Naive thymus-derived CD8-positive, alpha-beta T cell (primary cell): Measurements from ENCODE around the gene ACP7. TPM values are rescaled to one million over a fixed set of nuclear protein-coding genes. Genes with fewer than 3 reads are reported as not detected.
A peak's percentile ranks its signal among the peaks of the same experiment; 100 is the strongest.
"Not testable (repeated sequence)": the region's sequence is repeated elsewhere in the genome, so short reads cannot be mapped to it uniquely, and the experiment has no call there.

Source experiments
- ATAC-seq, 2 donors: fragments of 150-1000 bp; cut with Tn5 transposase in 1 of 2; sonication (Bioruptor Pico), chemical (Tn5 transposase) in 1 of 2; 1 replicate in 1 of 2; 2 replicates in 1 of 2; pipeline ENCODE4 v1.10.0; 2021; ENCODE audit warnings: mild to moderate bottlenecking in 2 of 2, moderate library complexity in 2 of 2
- POLR2A ChIA-PET: fragments of 350-600 bp; sonication (Branson Sonifier 250); formaldehyde crosslinking; loops from one replicate; lab custom pipeline; 2021; ENCODE audit warnings: antibody characterized with exemption; lab: Charles Lee
- DNase-seq, 10 donors: peaks; one replicate each; pipeline versions ENCODE4 v3.0.0 to v3.0.0-alpha.2; 2020 to 2022
- H3K27ac Mint-ChIP-seq, 10 donors: one replicate each; pipeline ENCODE4 v1.8.0; 2020 to 2022; ENCODE audit warnings: mild to moderate bottlenecking in 10 of 10, mixed read lengths in 10 of 10, moderate library complexity in 4 of 10, inconsistent platforms in 1 of 10
- H3K27me3 Mint-ChIP-seq, 5 donors: one replicate each; pipeline ENCODE4 v1.8.0; 2021 to 2022; ENCODE audit warnings: mixed read lengths in 5 of 5
- H3K36me3 Mint-ChIP-seq, 3 donors: one replicate each; pipeline ENCODE4 v1.8.0; 2020 to 2022; ENCODE audit warnings: mixed read lengths in 3 of 3, mild to moderate bottlenecking in 2 of 3, inconsistent platforms in 1 of 3
- H3K4me1 Mint-ChIP-seq, 4 donors: one replicate each; pipeline ENCODE4 v1.8.0; 2021 to 2022; ENCODE audit warnings: mixed read lengths in 4 of 4
- H3K4me3 Mint-ChIP-seq, 10 donors: one replicate each; pipeline ENCODE4 v1.8.0; 2020 to 2022; ENCODE audit warnings: mild to moderate bottlenecking in 10 of 10, mixed read lengths in 10 of 10, moderate library complexity in 6 of 10, inconsistent platforms in 1 of 10
- H3K9me3 Mint-ChIP-seq, 9 donors: one replicate each; pipeline ENCODE4 v1.8.0; 2020 to 2022; ENCODE audit warnings: mixed read lengths in 9 of 9, mild to moderate bottlenecking in 3 of 9, inconsistent platforms in 1 of 9, moderate library complexity in 1 of 9
- polyA plus RNA-seq, 3 donors: library from polyadenylated mRNA; unstranded; fragments of 300-500 nt; fragmentation: Illumina TruSeq; gene quantifications; one replicate each; pipeline ENCODE4 v1.2.3, GENCODE V29; 2021
- total RNA-seq, 8 experiments: library from RNA in 2 of 8; stranded (reverse) in 2 of 8; gene quantifications; one replicate each; pipeline ENCODE4 v1.2.3 and lab custom pipeline; 2021 to 2026

ACP7 gene
- total and polyA plus RNA-seq, 5 experiments from 2014 or later, result not detected

- Mint-ChIP-seq H3K9me3 (no peaks in the 10 kb centered on the region), H3K4me3 (no peak overlapping the region), H3K36me3 (peaks cover 0 to 3% (median 0%) of the 10 kb centered on the region in 3 donors), H3K27ac (peak overlapping the region in 1 of 10 donors; percentile 62), H3K4me1 (peaks cover 15 to 42% (median 27%) of the 10 kb centered on the region in 4 donors), H3K27me3 (no peaks in the 10 kb centered on the region)
- ATAC-seq (no peak), DNase-seq (no peak)
- POLR2A ChIA-PET, result no interaction called here
These were observed 55.2 kb downstream of the ACP7 start for GRCh38 chr19:39139305-39139874.

GRCh38 chr19:39139971-39140453 lies 55.8 kb downstream of the ACP7 start:
- Mint-ChIP-seq H3K4me1 (peaks cover 20 to 47% (median 33%) of the 10 kb centered on the region in 4 donors), H3K4me3 (no peak overlapping the region), H3K27me3 (no peaks in the 10 kb centered on the region), H3K27ac (peak overlapping the region in 2 of 10 donors; percentile 62 to 81), H3K36me3 (peaks cover 0 to 2% (median 0%) of the 10 kb centered on the region in 3 donors), H3K9me3 (no peaks in the 10 kb centered on the region)
- DNase-seq (no peak), ATAC-seq (no peak)
- POLR2A ChIA-PET, result no interaction called here

- H3K27me3 Mint-ChIP-seq, result no peaks in the 10 kb centered on the region
- H3K9me3 Mint-ChIP-seq, result no peaks in the 10 kb centered on the region
- H3K36me3 Mint-ChIP-seq, result peaks cover 0 to 2% (median 0%) of the 10 kb centered on the region in 3 donors
- no peak overlapping the region for H3K4me3 Mint-ChIP-seq
- peak overlapping the region in 2 of 10 donors; percentile 8 to 81 for H3K27ac Mint-ChIP-seq
- DNase-seq (no peak), ATAC-seq (no peak)
- POLR2A ChIA-PET, result no interaction called here
- H3K4me1 Mint-ChIP-seq, result peaks cover 21 to 49% (median 34%) of the 10 kb centered on the region in 4 donors
These were observed 56.4 kb downstream of the ACP7 start for GRCh38 chr19:39140594-39140993.

GRCh38 chr19:39141929-39142328 lies 57.8 kb downstream of the ACP7 start:
- peak overlapping the region in 1 of 10 donors; percentile 81 for H3K27ac Mint-ChIP-seq
- H3K4me3 Mint-ChIP-seq, result no peak overlapping the region
- DNase-seq, result no peak
- H3K36me3 Mint-ChIP-seq, result no peaks in the 10 kb centered on the region
- H3K9me3 Mint-ChIP-seq, result peaks cover 0 to 2% (median 0%) of the 10 kb centered on the region in 9 donors
- POLR2A ChIA-PET, result interaction anchor here (0.6 kb wide), 1 partner anchor 1286 kb away, joined by 5 read pairs; no protein-coding TSS in a partner anchor
- no peak for ATAC-seq
- H3K4me1 Mint-ChIP-seq, result peaks cover 16 to 48% (median 34%) of the 10 kb centered on the region in 4 donors
- no peaks in the 10 kb centered on the region for H3K27me3 Mint-ChIP-seq

DNA sequence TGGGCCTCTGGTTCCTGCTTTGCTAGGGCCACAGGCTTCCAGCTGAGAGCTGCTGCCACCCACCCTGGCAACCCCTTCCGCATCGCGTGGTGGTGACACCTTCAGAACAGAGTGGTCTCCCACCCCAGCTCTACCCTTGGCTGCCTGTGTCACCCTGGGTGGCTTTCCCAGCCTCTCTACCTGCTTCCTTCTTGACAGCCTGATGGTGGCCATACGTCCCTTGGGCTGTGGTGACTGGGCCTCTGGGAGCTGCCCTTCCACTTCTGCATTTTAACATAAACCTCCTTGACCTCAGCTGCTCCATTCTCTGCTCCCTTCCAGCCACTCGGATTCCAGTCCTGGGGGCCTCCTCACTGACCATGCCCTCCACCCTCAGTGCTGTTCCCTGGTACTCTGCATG lies 58.5 kb downstream of the ACP7 start:
- Mint-ChIP-seq H3K36me3 (no peaks in the 10 kb centered on the region), H3K4me3 (no peak overlapping the region), H3K27me3 (no peaks in the 10 kb centered on the region), H3K9me3 (peaks cover 0 to 2% (median 0%) of the 10 kb centered on the region in 9 donors), H3K4me1 (peaks cover 19 to 49% (median 37%) of the 10 kb centered on the region in 4 donors), H3K27ac (peak overlapping the region in 3 of 10 donors; percentile 17 to 55 (median 41))
- no peak for DNase-seq
- no peak for ATAC-seq
- POLR2A ChIA-PET, result no interaction called here

GRCh38 chr19:39143757-39144289 lies 59.7 kb downstream of the ACP7 start:
- not testable (repeated sequence) for H3K36me3 Mint-ChIP-seq, H3K9me3 Mint-ChIP-seq, ATAC-seq, H3K27me3 Mint-ChIP-seq, H3K4me3 Mint-ChIP-seq, DNase-seq
- Mint-ChIP-seq H3K27ac (peak overlapping the region in 4 of 10 donors; percentile 12 to 58 (median 34)), H3K4me1 (peaks cover 17 to 52% (median 35%) of the 10 kb centered on the region in 4 donors)
- POLR2A ChIA-PET, result interaction anchor here (0.7 kb wide), 1 partner anchor 111 kb away, joined by 5 read pairs; no protein-coding TSS in a partner anchor

GRCh38 chr19:39144290-39145071 lies 60.3 kb downstream of the ACP7 start:
- Mint-ChIP-seq H3K9me3 (peaks cover 0 to 2% (median 0%) of the 10 kb centered on the region in 9 donors), H3K27me3 (no peaks in the 10 kb centered on the region), H3K36me3 (peaks cover 0 to 3% (median 0%) of the 10 kb centered on the region in 3 donors), H3K4me1 (peaks cover 17 to 52% (median 35%) of the 10 kb centered on the region in 4 donors), H3K4me3 (no peak overlapping the region), H3K27ac (peak overlapping the region in 6 of 10 donors; percentile 13 to 58 (median 34))
- DNase-seq, result no peak
- POLR2A ChIA-PET, result no interaction called here
- ATAC-seq, result no peak

GRCh38 chr19:39145180-39145953 lies 61.2 kb downstream of the ACP7 start:
- H3K27ac Mint-ChIP-seq, result peak overlapping the region in 2 of 10 donors; percentile 13 to 46
- peaks cover 17 to 52% (median 32%) of the 10 kb centered on the region in 4 donors for H3K4me1 Mint-ChIP-seq
- POLR2A ChIA-PET, result interaction anchor here (1.5 kb wide), 1 partner anchor 14 kb away, joined by 3 read pairs; no protein-coding TSS in a partner anchor
- H3K9me3 Mint-ChIP-seq, result peaks cover 0 to 2% (median 0%) of the 10 kb centered on the region in 9 donors
- DNase-seq (no peak), ATAC-seq (no peak)
- no peak overlapping the region for H3K4me3 Mint-ChIP-seq
- peaks cover 0 to 3% (median 0%) of the 10 kb centered on the region in 3 donors for H3K36me3 Mint-ChIP-seq
- no peaks in the 10 kb centered on the region for H3K27me3 Mint-ChIP-seq

DNA sequence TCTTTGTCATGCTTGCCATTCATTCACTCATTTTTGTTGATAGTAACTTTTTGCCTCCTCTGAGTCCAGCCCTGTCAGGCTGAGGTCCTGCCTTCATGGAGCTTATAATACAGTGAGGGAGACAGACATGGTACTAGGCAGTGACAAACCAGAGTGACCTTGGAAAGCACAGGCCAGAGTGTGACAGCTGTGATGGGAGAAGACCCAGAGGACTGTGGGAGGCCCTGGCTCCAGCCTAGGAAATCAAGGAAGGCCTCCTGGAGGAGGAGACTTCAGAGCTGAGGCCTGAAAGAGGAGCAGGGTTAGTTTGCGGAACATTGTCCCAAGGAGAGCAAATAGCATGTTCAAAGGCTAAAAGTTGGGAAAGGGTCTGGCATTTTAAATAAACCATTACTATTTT lies 61.9 kb downstream of the ACP7 start:
- no peak for DNase-seq
- POLR2A ChIA-PET, result interaction anchor here (1.5 kb wide), 1 partner anchor 13 kb away, joined by 3 read pairs; no protein-coding TSS in a partner anchor
- H3K27ac Mint-ChIP-seq, result peak overlapping the region in 2 of 10 donors; percentile 39 to 46
- H3K36me3 Mint-ChIP-seq, result peaks cover 0 to 3% (median 0%) of the 10 kb centered on the region in 3 donors
- peaks cover 17 to 58% (median 36%) of the 10 kb centered on the region in 4 donors for H3K4me1 Mint-ChIP-seq
- ATAC-seq, result no peak
- no peaks in the 10 kb centered on the region for H3K27me3 Mint-ChIP-seq
- H3K9me3 Mint-ChIP-seq, result peaks cover 0 to 2% (median 0%) of the 10 kb centered on the region in 9 donors
- no peak overlapping the region for H3K4me3 Mint-ChIP-seq

GRCh38 chr19:39146686-39147450 lies 62.7 kb downstream of the ACP7 start:
- no peaks in the 10 kb centered on the region for H3K27me3 Mint-ChIP-seq
- ATAC-seq, result no peak
- peaks cover 0 to 2% (median 0%) of the 10 kb centered on the region in 9 donors for H3K9me3 Mint-ChIP-seq
- peaks cover 0 to 3% (median 0%) of the 10 kb centered on the region in 3 donors for H3K36me3 Mint-ChIP-seq
- no peak for DNase-seq
- POLR2A ChIA-PET, result interaction anchor here (0.5 to 1.5 kb wide), 2 partner anchors 13 to 80 kb away, joined by 3 to 4 read pairs; no protein-coding TSS in a partner anchor
- H3K27ac Mint-ChIP-seq, result peak overlapping the region in 3 of 10 donors; percentile 35 to 67 (median 46)
- H3K4me3 Mint-ChIP-seq, result no peak overlapping the region
- H3K4me1 Mint-ChIP-seq, result peaks cover 16 to 56% (median 35%) of the 10 kb centered on the region in 4 donors

DNA sequence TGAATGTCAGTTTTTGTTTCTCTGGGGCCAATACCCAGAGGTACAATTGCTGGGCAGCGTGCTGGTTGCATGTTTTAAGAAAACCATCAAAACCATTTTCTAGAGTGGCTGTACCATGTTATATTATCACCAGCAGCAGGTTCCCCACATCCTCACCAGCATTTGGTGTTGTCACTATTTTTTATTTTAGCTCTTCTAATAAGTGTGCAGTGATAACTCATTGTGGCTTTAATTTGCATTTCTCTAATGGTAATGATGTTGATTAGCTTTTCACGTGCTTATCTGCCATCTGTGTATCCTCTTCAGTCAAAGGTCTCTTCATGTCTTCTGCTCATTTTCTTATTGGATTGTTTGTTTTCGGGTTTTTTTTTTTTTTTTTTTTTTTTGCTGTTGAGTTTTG lies 63.3 kb downstream of the ACP7 start:
- no peak overlapping the region for H3K4me3 Mint-ChIP-seq
- no peak for ATAC-seq
- POLR2A ChIA-PET, result interaction anchor here (0.5 kb wide), 1 partner anchor 80 kb away, joined by 4 read pairs; no protein-coding TSS in a partner anchor
- H3K27ac Mint-ChIP-seq, result no peak overlapping the region
- peaks cover 16 to 53% (median 38%) of the 10 kb centered on the region in 4 donors for H3K4me1 Mint-ChIP-seq
- H3K36me3 Mint-ChIP-seq, result peaks cover 0 to 3% (median 0%) of the 10 kb centered on the region in 3 donors
- DNase-seq, result no peak
- no peaks in the 10 kb centered on the region for H3K27me3 Mint-ChIP-seq
- peaks cover 0 to 2% (median 0%) of the 10 kb centered on the region in 9 donors for H3K9me3 Mint-ChIP-seq
